SK-N-SH (cell line): ENCODE results near the gene PROC. TPM values are rescaled to one million over a fixed set of nuclear protein-coding genes. Genes with fewer than 3 reads are reported as not detected.
"Not testable (repeated sequence)": the region's sequence is repeated elsewhere in the genome, so short reads cannot be mapped to it uniquely, and the experiment has no call there.

Source experiments
- CTCF ChIA-PET: fragments of 300-600, 350-600 bp; formaldehyde crosslinking; extraction: SDS; loops from one replicate; lab custom pipeline; 2021; lab: Yijun Ruan, JAX
- POLR2A ChIA-PET: fragments of 350-600 bp; sonication (Branson Sonifier 250); formaldehyde crosslinking; extraction: SDS; loops from one replicate; lab custom pipeline; 2020; ENCODE audit warnings: antibody characterized with exemption, inconsistent platforms; lab: Yijun Ruan, JAX
- DNase-seq: peaks from one replicate; pipeline ENCODE4 v3.0.0; 2012
- H2AFZ ChIP-seq: fragments of 200-600 bp; sonication (generic); 2 replicates; pipeline ENCODE4 v1.8.1; 2016; ENCODE audit warnings: antibody characterized with exemption, mild to moderate bottlenecking, low read depth
- H3F3A ChIP-seq: fragments of 200-600 bp; sonication (generic); replicated peaks from 2 replicates; pipeline ENCODE3; 2016; ENCODE audit warnings: antibody characterized with exemption, mild to moderate bottlenecking; ENCODE audit not compliant: insufficient read depth
- H3K27ac ChIP-seq, 2 experiments: fragments of 200-500 bp in 1 of 2; fragments of 200-600 bp in 1 of 2; sonication (Bioruptor generic) in 1 of 2; sonication (generic), shearing (Covaris generic) in 1 of 2; 2 replicates each; pipeline versions ENCODE4 v1.5.1 to v1.6.1; 2014 to 2016; ENCODE audit warnings: low read depth in 2 of 2, inconsistent platforms in 1 of 2, low read length in 1 of 2, mild to moderate bottlenecking in 1 of 2, mixed read lengths in 1 of 2
- H3K27me3 ChIP-seq: fragments of 200-600 bp; sonication (generic), shearing (Covaris generic); 2 replicates; pipeline ENCODE4 v1.6.1; 2016; ENCODE audit warnings: mixed run types; ENCODE audit not compliant: insufficient read depth
- H3K36me3 ChIP-seq, 2 experiments: fragments of 200-500 bp in 1 of 2; fragments of 200-600 bp in 1 of 2; sonication (Bioruptor generic) in 1 of 2; sonication (generic) in 1 of 2; replicated peaks in 1 of 2; 2 replicates each; pipeline versions ENCODE3 to v1.5.1; 2014 to 2016; ENCODE audit warnings: low read length in 1 of 2, mild to moderate bottlenecking in 1 of 2; ENCODE audit not compliant: insufficient read depth in 2 of 2, control insufficient read depth in 1 of 2
- H3K4me1 ChIP-seq, 2 experiments: fragments of 200-500 bp in 1 of 2; fragments of 200-600 bp in 1 of 2; sonication (Bioruptor generic) in 1 of 2; sonication (generic), shearing (Covaris generic) in 1 of 2; 2 replicates each; pipeline versions ENCODE4 v1.5.1 to v1.6.1; 2014 to 2016; ENCODE audit warnings: low read depth in 1 of 2, low read length in 1 of 2, mixed run types in 1 of 2; ENCODE audit not compliant: insufficient read depth in 2 of 2, control insufficient read depth in 1 of 2
- H3K4me2 ChIP-seq: fragments of 200-600 bp; sonication (generic), shearing (Covaris generic); 2 replicates; pipeline ENCODE4 v1.6.1; 2017; ENCODE audit warnings: mixed run types
- H3K4me3 ChIP-seq, 2 experiments: fragments of 200-500 bp in 1 of 2; fragments of 200-600 bp in 1 of 2; sonication (Bioruptor generic) in 1 of 2; sonication (generic), shearing (Covaris generic) in 1 of 2; 2 replicates each; pipeline versions ENCODE4 v1.5.1 to v1.8.1; 2014 to 2016; ENCODE audit warnings: low read depth in 2 of 2, inconsistent platforms in 1 of 2, low read length in 1 of 2, mild to moderate bottlenecking in 1 of 2, mixed read lengths in 1 of 2, moderate library complexity in 1 of 2
- H3K79me2 ChIP-seq: fragments of 200-600 bp; sonication (generic); 2 replicates; pipeline ENCODE4 v1.8.1; 2017; ENCODE audit warnings: mild to moderate bottlenecking; ENCODE audit not compliant: insufficient read depth
- H3K9ac ChIP-seq: fragments of 200-600 bp; sonication (generic); 2 replicates; pipeline ENCODE4 v1.6.1; 2017; ENCODE audit warnings: mixed run types
- H3K9me2 ChIP-seq: fragments of 200-600 bp; sonication (generic); 2 replicates; pipeline ENCODE4 v1.6.1; 2017; ENCODE audit warnings: mixed run types
- H3K9me3 ChIP-seq: fragments of 200-600 bp; sonication (generic); 2 replicates; pipeline ENCODE4 v1.6.1; 2017; ENCODE audit warnings: mixed run types, mild to moderate bottlenecking, moderate library complexity
- H4K20me1 ChIP-seq: fragments of 200-600 bp; sonication (generic); 2 replicates; pipeline ENCODE4 v1.6.1; 2017; ENCODE audit warnings: mild to moderate bottlenecking, mixed run types; ENCODE audit not compliant: insufficient read depth
- EZH2phosphoT487 ChIP-seq: fragments of 200-600 bp; sonication (generic); IDR thresholded peaks from 2 replicates; pipeline ENCODE4 v1.6.1; 2017; ENCODE audit warnings: low read depth, mixed run types, mild to moderate bottlenecking, antibody characterized with exemption, moderate library complexity, borderline replicate concordance
- FOXJ3 ChIP-seq: sonication (generic); formaldehyde crosslinking; IDR thresholded peaks from 2 replicates; pipeline ENCODE4 v1.5.1; 2020; ENCODE audit warnings: mild to moderate bottlenecking, missing genetic modification reagents
- JUND ChIP-seq: IDR thresholded peaks from 2 replicates; pipeline ENCODE4 v1.4.0; 2012
- MEF2A ChIP-seq: IDR thresholded peaks from 2 replicates; pipeline ENCODE4 v1.4.0; 2012; ENCODE audit warnings: low read depth, borderline replicate concordance
- NFIC ChIP-seq: IDR thresholded peaks from 2 replicates; pipeline ENCODE4 v1.4.0; 2012; ENCODE audit warnings: borderline replicate concordance
- NRF1 ChIP-seq: IDR thresholded peaks from 2 replicates; pipeline ENCODE4 v1.6.1; 2012; ENCODE audit warnings: low read depth, mild to moderate bottlenecking, low read length
- WGBS: methylation state at CpG from one replicate; pipeline ENCODE4 v1.1.6; 2017; ENCODE audit warnings: low lambda C conversion rate; 5-methylcytosine and 5-hydroxymethylcytosine counted together
- polyA plus RNA-seq, 3 experiments: library from polyadenylated mRNA; depleted of rRNA; stranded (reverse); fragments of >200 nt; gene quantifications; 2 replicates each; pipeline ENCODE4 v1.2.3, GENCODE V29; 2012
- TF ChIP-seq, protein P1 (sequence below): IDR thresholded peaks from 2 replicates; pipeline ENCODE4 v1.4.0; 2012; ENCODE audit warnings: low read depth

Gene PROC
- polyA plus RNA-seq, 1 of the 3 experiments (the other 2 are of a cell fraction), result 0.10 TPM

- Histone ChIP-seq H2AFZ (no peak overlapping the region), H4K20me1 (no peaks in the 10 kb centered on the region), H3K9me2 (no peaks in the 10 kb centered on the region), H3K36me3 (no peaks in the 10 kb centered on the region)
- no peak for DNase-seq
- 81% methylated on average over 4 of the region's 4 CpGs for WGBS
- TF ChIP-seq, protein P1, sequence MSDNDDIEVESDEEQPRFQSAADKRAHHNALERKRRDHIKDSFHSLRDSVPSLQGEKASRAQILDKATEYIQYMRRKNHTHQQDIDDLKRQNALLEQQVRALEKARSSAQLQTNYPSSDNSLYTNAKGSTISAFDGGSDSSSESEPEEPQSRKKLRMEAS, result no peak
- no peak for TF ChIP-seq FOXJ3 (CRISPR knock-in tag)
- TF ChIP-seq, all 33 proteins: peak for 0
- no peaks in the 10 kb centered on the region for H3K79me2 ChIP-seq
- no peaks in the 10 kb centered on the region for H3F3A ChIP-seq
- H3K4me2 ChIP-seq, result no peak overlapping the region
- H3K9me3 ChIP-seq, result no peaks in the 10 kb centered on the region
- no peaks in the 10 kb centered on the region for H3K27me3 ChIP-seq
- H3K4me1 ChIP-seq, result no peaks in the 10 kb centered on the region; a peak in 1 of 4 replicates
- no peak overlapping the region for H3K27ac ChIP-seq
- ChIA-PET CTCF (interaction anchor here (3.2 kb wide), 1 partner anchor 29 kb away, joined by 12 read pairs; no protein-coding TSS in a partner anchor), POLR2A (no interaction called here)
- H3K9ac ChIP-seq, result no peak overlapping the region
- no peak overlapping the region for H3K4me3 ChIP-seq
These were observed 31.7 kb downstream of the PROC start for GRCh38 chr2:127449898-127450297.

DNA sequence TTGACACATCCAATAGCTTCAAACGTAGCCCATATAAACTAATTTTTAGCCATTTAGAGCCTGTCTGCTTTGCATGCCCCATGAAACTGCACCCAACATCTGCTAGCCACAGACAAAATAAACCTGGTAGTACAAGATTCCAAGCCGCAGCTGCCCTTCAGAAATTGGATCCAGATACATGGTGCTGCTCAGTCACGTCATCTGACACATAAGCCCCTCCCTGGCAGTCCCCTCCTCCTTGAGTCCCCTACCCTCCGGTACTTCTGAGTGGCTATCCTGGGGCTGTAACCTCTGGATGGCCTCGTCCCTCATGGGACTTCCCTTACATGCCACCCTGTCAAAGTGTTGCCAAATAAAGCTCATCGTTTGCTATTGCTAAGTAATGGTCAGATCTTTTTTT lies 33.8 kb downstream of the PROC start:
- H3K27me3 ChIP-seq, result no peaks in the 10 kb centered on the region
- H3K79me2 ChIP-seq, result no peaks in the 10 kb centered on the region
- H2AFZ ChIP-seq, result no peak overlapping the region
- no peaks in the 10 kb centered on the region for H3K36me3 ChIP-seq
- no peaks in the 10 kb centered on the region; a peak in 1 of 4 replicates for H3K4me1 ChIP-seq
- TF ChIP-seq EZH2phosphoT487, result no peak
- no peak for TF ChIP-seq NRF1
- no peak for TF ChIP-seq JUND
- TF ChIP-seq NFIC, result no peak
- TF ChIP-seq MEF2A, result no peak
- TF ChIP-seq, protein P1, result no peak
- H3K4me3 ChIP-seq, result no peak overlapping the region
- no peak overlapping the region for H3K4me2 ChIP-seq
- no peak overlapping the region for H3K9ac ChIP-seq
- DNase-seq, result no peak
- ChIA-PET POLR2A (no interaction called here), CTCF (interaction anchor here (2.3 to 3.2 kb wide), 3 partner anchors 27 to 127 kb away, joined by 9 to 14 read pairs (median 12); no protein-coding TSS in a partner anchor)
- no peaks in the 10 kb centered on the region for H3K9me3 ChIP-seq
- no peaks in the 10 kb centered on the region for H4K20me1 ChIP-seq
- no peak overlapping the region for H3K27ac ChIP-seq
- H3F3A ChIP-seq, result no peaks in the 10 kb centered on the region
- 81% methylated on average over 6 of the region's 6 CpGs for WGBS
- no peaks in the 10 kb centered on the region for H3K9me2 ChIP-seq

DNA sequence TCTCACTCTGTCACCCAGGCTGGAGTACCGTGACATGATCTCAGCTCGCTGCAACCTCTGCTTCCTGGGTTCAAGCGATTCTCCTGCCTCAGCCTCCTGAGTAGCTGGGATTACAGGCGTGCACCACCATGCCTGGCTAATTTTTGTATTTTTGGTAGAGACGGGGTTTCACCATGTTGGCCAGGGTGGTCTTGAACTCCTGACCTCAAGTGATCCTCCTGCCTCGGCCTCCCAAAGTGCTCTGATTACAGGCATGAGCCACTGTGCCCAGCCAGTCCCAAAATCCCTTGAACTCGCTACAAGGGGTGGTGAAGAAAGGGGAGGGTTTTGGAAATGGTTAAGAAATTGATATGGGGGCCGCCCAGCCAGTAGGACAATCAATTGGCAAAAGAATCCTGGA lies 34.2 kb downstream of the PROC start:
- H3K9me3 ChIP-seq, POLR2A ChIA-PET, H4K20me1 ChIP-seq, H3F3A ChIP-seq, H3K4me2 ChIP-seq, H3K9me2 ChIP-seq, H3K36me3 ChIP-seq, H2AFZ ChIP-seq, H3K27me3 ChIP-seq, H3K4me3 ChIP-seq, H3K27ac ChIP-seq, H3K9ac ChIP-seq, H3K79me2 ChIP-seq, H3K4me1 ChIP-seq, DNase-seq: not testable (repeated sequence)
- CTCF ChIA-PET, result interaction anchor here (2.3 to 3.2 kb wide), 3 partner anchors 26 to 128 kb away, joined by 9 to 14 read pairs (median 12); no protein-coding TSS in a partner anchor
- 90% methylated on average over 6 of the region's 8 CpGs for WGBS
